ENCODE results near the gene STARD9. TPM values are rescaled to one million over a fixed set of nuclear protein-coding genes. Genes with fewer than 3 reads are reported as not detected.

The STARD9 gene
- total and polyA plus RNA-seq, 2 experiments from 2014 or later: 1.8 to 6.2 TPM

GRCh38 chr15:42693942-42694341 lies 118.5 kb downstream of the STARD9 start:
- H3K4me1 Mint-ChIP-seq: no peaks in the 10 kb centered on the region
- H3K27ac Mint-ChIP-seq: peak overlapping the region; percentile 55; the same call in 1 of the 2 replicates
- H3K4me3 ChIP-seq: no peak overlapping the region
- H3K9me3 Mint-ChIP-seq: no peaks in the 10 kb centered on the region
- H4K20me1 ChIP-seq (replicated peaks; ENCODE audit: insufficient read depth): no peaks in the 10 kb centered on the region
- H3K27me3 Mint-ChIP-seq (ENCODE audit: insufficient read depth, low read depth, poor library complexity): peaks cover 11% of the 10 kb centered on the region
- H3F3A ChIP-seq (replicated peaks; ENCODE audit: low read depth): no peaks in the 10 kb centered on the region
- H3K9me2 ChIP-seq (ENCODE audit: insufficient read depth): no peaks in the 10 kb centered on the region
- TF ChIP-seq ETS1 (IDR thresholded peaks at IDR 0.05) (no peak), CTCF (conservative IDR thresholded peaks at IDR 0.05; ENCODE audit: low read depth in 2 of 2) (no peak), EZH2phosphoT487 (IDR thresholded peaks at IDR 0.05; ENCODE audit: unreplicated experiment) (no peak), JUNB (IDR thresholded peaks at IDR 0.05; ENCODE audit: unreplicated experiment) (no peak), CREB1 (CRISPR knock-in tag; IDR thresholded peaks at IDR 0.05; ENCODE audit: low read depth) (no peak), POLR2AphosphoS5 (IDR thresholded peaks at IDR 0.05; ENCODE audit: low read depth) (no peak), NANOG (IDR thresholded peaks at IDR 0.05; ENCODE audit: borderline replicate concordance) (no peak), ZNF114 (CRISPR knock-in tag; IDR thresholded peaks at IDR 0.05) (no peak), EZH2 (IDR thresholded peaks at IDR 0.05; ENCODE audit: low read depth, unreplicated experiment) (no peak)
- TF ChIP-seq, protein P1, sequence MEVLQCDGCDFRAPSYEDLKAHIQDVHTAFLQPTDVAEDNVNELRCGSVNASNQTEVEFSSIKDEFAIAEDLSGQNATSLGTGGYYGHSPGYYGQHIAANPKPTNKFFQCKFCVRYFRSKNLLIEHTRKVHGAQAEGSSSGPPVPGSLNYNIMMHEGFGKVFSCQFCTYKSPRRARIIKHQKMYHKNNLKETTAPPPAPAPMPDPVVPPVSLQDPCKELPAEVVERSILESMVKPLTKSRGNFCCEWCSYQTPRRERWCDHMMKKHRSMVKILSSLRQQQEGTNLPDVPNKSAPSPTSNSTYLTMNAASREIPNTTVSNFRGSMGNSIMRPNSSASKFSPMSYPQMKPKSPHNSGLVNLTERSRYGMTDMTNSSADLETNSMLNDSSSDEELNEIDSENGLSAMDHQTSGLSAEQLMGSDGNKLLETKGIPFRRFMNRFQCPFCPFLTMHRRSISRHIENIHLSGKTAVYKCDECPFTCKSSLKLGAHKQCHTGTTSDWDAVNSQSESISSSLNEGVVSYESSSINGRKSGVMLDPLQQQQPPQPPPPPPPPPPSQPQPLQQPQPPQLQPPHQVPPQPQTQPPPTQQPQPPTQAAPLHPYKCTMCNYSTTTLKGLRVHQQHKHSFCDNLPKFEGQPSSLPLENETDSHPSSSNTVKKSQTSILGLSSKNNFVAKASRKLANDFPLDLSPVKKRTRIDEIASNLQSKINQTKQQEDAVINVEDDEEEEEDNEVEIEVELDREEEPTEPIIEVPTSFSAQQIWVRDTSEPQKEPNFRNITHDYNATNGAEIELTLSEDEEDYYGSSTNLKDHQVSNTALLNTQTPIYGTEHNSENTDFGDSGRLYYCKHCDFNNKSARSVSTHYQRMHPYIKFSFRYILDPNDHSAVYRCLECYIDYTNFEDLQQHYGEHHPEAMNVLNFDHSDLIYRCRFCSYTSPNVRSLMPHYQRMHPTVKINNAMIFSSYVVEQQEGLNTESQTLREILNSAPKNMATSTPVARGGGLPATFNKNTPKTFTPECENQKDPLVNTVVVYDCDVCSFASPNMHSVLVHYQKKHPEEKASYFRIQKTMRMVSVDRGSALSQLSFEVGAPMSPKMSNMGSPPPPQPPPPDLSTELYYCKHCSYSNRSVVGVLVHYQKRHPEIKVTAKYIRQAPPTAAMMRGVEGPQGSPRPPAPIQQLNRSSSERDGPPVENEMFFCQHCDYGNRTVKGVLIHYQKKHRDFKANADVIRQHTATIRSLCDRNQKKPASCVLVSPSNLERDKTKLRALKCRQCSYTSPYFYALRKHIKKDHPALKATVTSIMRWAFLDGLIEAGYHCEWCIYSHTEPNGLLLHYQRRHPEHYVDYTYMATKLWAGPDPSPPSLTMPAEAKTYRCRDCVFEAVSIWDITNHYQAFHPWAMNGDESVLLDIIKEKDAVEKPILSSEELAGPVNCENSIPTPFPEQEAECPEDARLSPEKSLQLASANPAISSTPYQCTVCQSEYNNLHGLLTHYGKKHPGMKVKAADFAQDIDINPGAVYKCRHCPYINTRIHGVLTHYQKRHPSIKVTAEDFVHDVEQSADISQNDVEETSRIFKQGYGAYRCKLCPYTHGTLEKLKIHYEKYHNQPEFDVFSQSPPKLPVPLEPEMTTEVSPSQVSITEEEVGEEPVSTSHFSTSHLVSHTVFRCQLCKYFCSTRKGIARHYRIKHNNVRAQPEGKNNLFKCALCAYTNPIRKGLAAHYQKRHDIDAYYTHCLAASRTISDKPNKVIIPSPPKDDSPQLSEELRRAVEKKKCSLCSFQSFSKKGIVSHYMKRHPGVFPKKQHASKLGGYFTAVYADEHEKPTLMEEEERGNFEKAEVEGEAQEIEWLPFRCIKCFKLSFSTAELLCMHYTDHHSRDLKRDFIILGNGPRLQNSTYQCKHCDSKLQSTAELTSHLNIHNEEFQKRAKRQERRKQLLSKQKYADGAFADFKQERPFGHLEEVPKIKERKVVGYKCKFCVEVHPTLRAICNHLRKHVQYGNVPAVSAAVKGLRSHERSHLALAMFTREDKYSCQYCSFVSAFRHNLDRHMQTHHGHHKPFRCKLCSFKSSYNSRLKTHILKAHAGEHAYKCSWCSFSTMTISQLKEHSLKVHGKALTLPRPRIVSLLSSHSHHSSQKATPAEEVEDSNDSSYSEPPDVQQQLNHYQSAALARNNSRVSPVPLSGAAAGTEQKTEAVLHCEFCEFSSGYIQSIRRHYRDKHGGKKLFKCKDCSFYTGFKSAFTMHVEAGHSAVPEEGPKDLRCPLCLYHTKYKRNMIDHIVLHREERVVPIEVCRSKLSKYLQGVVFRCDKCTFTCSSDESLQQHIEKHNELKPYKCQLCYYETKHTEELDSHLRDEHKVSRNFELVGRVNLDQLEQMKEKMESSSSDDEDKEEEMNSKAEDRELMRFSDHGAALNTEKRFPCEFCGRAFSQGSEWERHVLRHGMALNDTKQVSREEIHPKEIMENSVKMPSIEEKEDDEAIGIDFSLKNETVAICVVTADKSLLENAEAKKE (CRISPR knock-in tag; IDR thresholded peaks at IDR 0.05): no peak
- TF ChIP-seq, protein P2, sequence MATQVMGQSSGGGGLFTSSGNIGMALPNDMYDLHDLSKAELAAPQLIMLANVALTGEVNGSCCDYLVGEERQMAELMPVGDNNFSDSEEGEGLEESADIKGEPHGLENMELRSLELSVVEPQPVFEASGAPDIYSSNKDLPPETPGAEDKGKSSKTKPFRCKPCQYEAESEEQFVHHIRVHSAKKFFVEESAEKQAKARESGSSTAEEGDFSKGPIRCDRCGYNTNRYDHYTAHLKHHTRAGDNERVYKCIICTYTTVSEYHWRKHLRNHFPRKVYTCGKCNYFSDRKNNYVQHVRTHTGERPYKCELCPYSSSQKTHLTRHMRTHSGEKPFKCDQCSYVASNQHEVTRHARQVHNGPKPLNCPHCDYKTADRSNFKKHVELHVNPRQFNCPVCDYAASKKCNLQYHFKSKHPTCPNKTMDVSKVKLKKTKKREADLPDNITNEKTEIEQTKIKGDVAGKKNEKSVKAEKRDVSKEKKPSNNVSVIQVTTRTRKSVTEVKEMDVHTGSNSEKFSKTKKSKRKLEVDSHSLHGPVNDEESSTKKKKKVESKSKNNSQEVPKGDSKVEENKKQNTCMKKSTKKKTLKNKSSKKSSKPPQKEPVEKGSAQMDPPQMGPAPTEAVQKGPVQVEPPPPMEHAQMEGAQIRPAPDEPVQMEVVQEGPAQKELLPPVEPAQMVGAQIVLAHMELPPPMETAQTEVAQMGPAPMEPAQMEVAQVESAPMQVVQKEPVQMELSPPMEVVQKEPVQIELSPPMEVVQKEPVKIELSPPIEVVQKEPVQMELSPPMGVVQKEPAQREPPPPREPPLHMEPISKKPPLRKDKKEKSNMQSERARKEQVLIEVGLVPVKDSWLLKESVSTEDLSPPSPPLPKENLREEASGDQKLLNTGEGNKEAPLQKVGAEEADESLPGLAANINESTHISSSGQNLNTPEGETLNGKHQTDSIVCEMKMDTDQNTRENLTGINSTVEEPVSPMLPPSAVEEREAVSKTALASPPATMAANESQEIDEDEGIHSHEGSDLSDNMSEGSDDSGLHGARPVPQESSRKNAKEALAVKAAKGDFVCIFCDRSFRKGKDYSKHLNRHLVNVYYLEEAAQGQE (IDR thresholded peaks at IDR 0.05; ENCODE audit: unreplicated experiment): no peak
- ATAC-seq (no peak), DNase-seq (ENCODE audit: low spot score) (no peak)
- no peak overlapping the region for H3K27ac ChIP-seq (ENCODE audit: low read depth)
- no peaks in the 10 kb centered on the region for H3K79me2 ChIP-seq (replicated peaks; ENCODE audit: insufficient read depth)
- no peak overlapping the region for H2AFZ ChIP-seq
- no peak overlapping the region for H3K4me2 ChIP-seq
- no peaks in the 10 kb centered on the region for H3K36me3 ChIP-seq (ENCODE audit: insufficient read depth)
- no peaks in the 10 kb centered on the region for H3K4me1 ChIP-seq (ENCODE audit: insufficient read depth)
- H3K4me3 Mint-ChIP-seq: no peak overlapping the region
- H3K36me3 Mint-ChIP-seq (ENCODE audit: low read depth): peaks cover 4% of the 10 kb centered on the region; the same call in 1 of the 3 replicates
- no peaks in the 10 kb centered on the region for H3K27me3 ChIP-seq (ENCODE audit: insufficient read depth)

All from GM23338 (cell line).